Measurements from ENCODE around the gene TRAF7.
"Not testable (repeated sequence)": the region's sequence is repeated elsewhere in the genome, so short reads cannot be mapped to it uniquely, and the experiment has no call there.

The TRAF7 gene

GRCh38 chr16:2133797-2134196 is 21.8 kb upstream of the TRAF7 start:
- not testable (repeated sequence) for H3K4me2 ChIP-seq (ENCODE audit: low read length)

DNA sequence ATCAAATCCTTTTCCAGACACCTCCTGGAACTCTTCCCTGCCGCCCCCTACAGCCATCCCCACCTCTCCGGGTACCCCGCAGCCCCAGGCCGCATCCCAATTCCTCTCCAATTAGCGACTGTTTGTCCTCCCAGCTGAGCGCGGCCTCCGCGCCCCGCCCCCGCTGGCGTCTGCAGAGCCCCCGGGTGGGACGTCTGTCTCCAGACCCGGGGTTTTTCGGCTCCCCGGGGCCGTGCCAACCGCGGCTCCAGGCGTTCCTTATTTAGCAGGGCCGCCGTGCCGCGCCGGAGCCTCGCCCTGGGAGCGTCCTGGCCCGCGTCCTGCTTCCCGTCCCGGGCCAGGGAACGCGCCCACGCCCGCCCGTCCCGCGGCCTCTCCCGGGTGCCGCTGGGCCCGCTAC is 20.5 kb upstream of the TRAF7 start:
- H3K9me2 ChIP-seq (ENCODE audit: low read depth, low read length); H3K27ac ChIP-seq (ENCODE audit: low read depth, low read length, poor library complexity, severe bottlenecking); H4K20me1 ChIP-seq (ENCODE audit: insufficient read depth, low read length); H3K36me3 ChIP-seq (ENCODE audit: insufficient read depth, low read length); H3K9me3 ChIP-seq (ENCODE audit: low read length); H3K27me3 ChIP-seq (ENCODE audit: insufficient read depth, low read length); H3K4me1 ChIP-seq (ENCODE audit: insufficient read depth, low read length, severe bottlenecking); H3K79me2 ChIP-seq (ENCODE audit: insufficient read depth, low read length); H2AFZ ChIP-seq (ENCODE audit: low read length); H3F3A ChIP-seq (ENCODE audit: insufficient read depth, low read length): not testable (repeated sequence)
- Histone ChIP-seq H3K9ac (ENCODE audit: low read length) (peak overlapping the region; percentile 47; the same call in 1 of the 2 replicates), H3K4me2 (ENCODE audit: low read length) (peak overlapping the region; percentile 57; the same call in 1 of the 2 replicates), H3K4me3 (ENCODE audit: low read depth, low read length, poor library complexity, severe bottlenecking) (peak overlapping the region; percentile 61)

More at GRCh38 chr16:2133797-2134196, 21.8 kb upstream of the TRAF7 start:
- not testable (repeated sequence) for H3K27ac ChIP-seq (ENCODE audit: low read depth, low read length, poor library complexity, severe bottlenecking); H4K20me1 ChIP-seq (ENCODE audit: insufficient read depth, low read length); H2AFZ ChIP-seq (ENCODE audit: low read length); H3F3A ChIP-seq (ENCODE audit: insufficient read depth, low read length); H3K4me3 ChIP-seq (ENCODE audit: low read depth, low read length, poor library complexity, severe bottlenecking); H3K79me2 ChIP-seq (ENCODE audit: insufficient read depth, low read length); H3K9ac ChIP-seq (ENCODE audit: low read length); H3K4me1 ChIP-seq (ENCODE audit: insufficient read depth, low read length, severe bottlenecking); H3K9me2 ChIP-seq (ENCODE audit: low read depth, low read length); H3K36me3 ChIP-seq (ENCODE audit: insufficient read depth, low read length); H3K27me3 ChIP-seq (ENCODE audit: insufficient read depth, low read length); H3K9me3 ChIP-seq (ENCODE audit: low read length)

DNA sequence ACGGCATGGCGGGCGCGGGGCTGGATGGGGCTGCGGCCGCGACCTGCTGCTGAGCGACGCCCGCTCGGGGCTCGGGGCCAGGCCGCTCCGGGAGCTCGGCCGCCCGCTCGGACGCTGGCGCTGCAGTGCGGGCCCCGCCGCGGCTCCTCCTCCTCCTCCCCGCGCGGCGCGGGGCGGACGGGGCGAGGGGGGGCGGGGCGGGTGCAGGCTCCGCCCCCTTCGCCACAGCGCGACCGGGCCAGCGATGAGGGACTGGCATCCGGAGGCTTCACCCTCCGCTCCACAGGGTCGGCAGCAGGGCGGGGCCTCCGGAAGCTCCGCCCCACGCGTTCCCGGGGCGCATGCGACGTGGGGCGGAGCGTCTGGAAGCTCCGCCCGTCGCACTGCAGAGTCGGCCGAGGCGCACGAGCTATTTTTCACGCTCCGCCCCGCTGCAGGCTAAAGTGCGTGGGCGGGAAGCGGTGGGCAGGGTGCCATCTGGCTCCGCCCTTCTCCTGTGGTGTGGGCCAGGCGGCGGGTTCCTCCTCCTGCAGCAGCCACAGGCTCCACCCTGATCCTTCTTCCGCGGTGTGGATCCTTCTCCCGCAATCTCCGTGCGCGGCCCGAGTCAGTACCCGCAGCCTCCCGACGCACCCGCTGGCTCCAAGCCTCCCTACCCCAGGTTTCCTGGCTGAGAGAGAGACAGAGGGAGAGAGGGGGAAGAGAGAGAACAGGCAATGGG is 19.7 kb upstream of the TRAF7 start, which contains the start of gene PKD1:
Gene PKD1, minus strand, starts transcription at position 129 of the 721 bp plus-strand sequence. CDS start 209 bp downstream, outside the sequence.
- not testable (repeated sequence) for H4K20me1 ChIP-seq (ENCODE audit: insufficient read depth, low read length); H3K27ac ChIP-seq (ENCODE audit: low read depth, low read length, poor library complexity, severe bottlenecking); H3F3A ChIP-seq (ENCODE audit: insufficient read depth, low read length); H2AFZ ChIP-seq (ENCODE audit: low read length); H3K27me3 ChIP-seq (ENCODE audit: insufficient read depth, low read length); H3K9me3 ChIP-seq (ENCODE audit: low read length); H3K36me3 ChIP-seq (ENCODE audit: insufficient read depth, low read length); H3K9me2 ChIP-seq (ENCODE audit: low read depth, low read length); H3K79me2 ChIP-seq (ENCODE audit: insufficient read depth, low read length); H3K4me1 ChIP-seq (ENCODE audit: insufficient read depth, low read length, severe bottlenecking)
- Histone ChIP-seq H3K4me2 (ENCODE audit: low read length) (peak within 1 kb of the TSS; percentile 83), H3K4me3 (ENCODE audit: low read depth, low read length, poor library complexity, severe bottlenecking) (peak within 1 kb of the TSS; percentile 62), H3K9ac (ENCODE audit: low read length) (peak within 1 kb of the TSS; percentile 70)

- Histone ChIP-seq H3F3A (ENCODE audit: insufficient read depth, low read length) (no peaks in the 10 kb centered on the region), H3K36me3 (ENCODE audit: insufficient read depth, low read length) (no peaks in the 10 kb centered on the region), H3K79me2 (ENCODE audit: insufficient read depth, low read length) (no peaks in the 10 kb centered on the region), H3K4me3 (ENCODE audit: low read depth, low read length, poor library complexity, severe bottlenecking) (no peak overlapping the region), H3K27me3 (ENCODE audit: insufficient read depth, low read length) (no peaks in the 10 kb centered on the region), H2AFZ (ENCODE audit: low read length) (no peak overlapping the region), H3K27ac (ENCODE audit: low read depth, low read length, poor library complexity, severe bottlenecking) (no peak overlapping the region), H3K9ac (ENCODE audit: low read length) (no peak overlapping the region), H3K4me1 (ENCODE audit: insufficient read depth, low read length, severe bottlenecking) (no peaks in the 10 kb centered on the region), H3K4me2 (ENCODE audit: low read length) (no peak overlapping the region), H3K9me3 (ENCODE audit: low read length) (no peaks in the 10 kb centered on the region), H3K9me2 (ENCODE audit: low read depth, low read length) (no peaks in the 10 kb centered on the region), H4K20me1 (ENCODE audit: insufficient read depth, low read length) (no peaks in the 10 kb centered on the region; the same call in 1 of the 2 replicates)
- no peak for TF ChIP-seq EZH2 (IDR thresholded peaks at IDR 0.05; ENCODE audit: borderline replicate concordance, low read length)
- TF ChIP-seq CTCF (IDR thresholded peaks at IDR 0.05; ENCODE audit: low read length) = no peak
Observed at GRCh38 chr16:2142942-2143877, 12.4 kb upstream of the TRAF7 start.
